BE2C (cell line): ENCODE data around the gene B4GALT2.
A peak's percentile ranks its signal among the peaks of the same experiment; 100 is the strongest.

Experiments
- DNase-seq: peaks from one replicate; pipeline ENCODE4 v3.0.0-alpha.2; 2020
- H3K27me3 ChIP-seq: fragments of 250-450 bp; sonication (Bioruptor Pico); 2 replicates; pipeline ENCODE4 v1.5.1; 2020; ENCODE audit warnings: mild to moderate bottlenecking
- H3K36me3 ChIP-seq: fragments of 250-450 bp; sonication (Bioruptor Pico); 2 replicates; pipeline ENCODE4 v1.5.1; 2020; ENCODE audit warnings: mild to moderate bottlenecking
- H3K4me1 ChIP-seq: fragments of 250-450 bp; sonication (Bioruptor Pico); 2 replicates; pipeline ENCODE4 v1.5.1; 2020
- H3K4me3 ChIP-seq: 2 replicates; pipeline ENCODE4 v1.5.1; 2011; ENCODE audit warnings: low read depth, low read length
- H3K9me3 ChIP-seq: fragments of 250-450 bp; sonication (Bioruptor Pico); 2 replicates; pipeline ENCODE4 v1.5.1; 2020
- TF ChIP-seq, protein P1 (sequence below): IDR thresholded peaks from 2 replicates; pipeline ENCODE4 v1.5.1; 2012; ENCODE audit warnings: mild to moderate bottlenecking, low read depth, low read length

The B4GALT2 gene

DNA sequence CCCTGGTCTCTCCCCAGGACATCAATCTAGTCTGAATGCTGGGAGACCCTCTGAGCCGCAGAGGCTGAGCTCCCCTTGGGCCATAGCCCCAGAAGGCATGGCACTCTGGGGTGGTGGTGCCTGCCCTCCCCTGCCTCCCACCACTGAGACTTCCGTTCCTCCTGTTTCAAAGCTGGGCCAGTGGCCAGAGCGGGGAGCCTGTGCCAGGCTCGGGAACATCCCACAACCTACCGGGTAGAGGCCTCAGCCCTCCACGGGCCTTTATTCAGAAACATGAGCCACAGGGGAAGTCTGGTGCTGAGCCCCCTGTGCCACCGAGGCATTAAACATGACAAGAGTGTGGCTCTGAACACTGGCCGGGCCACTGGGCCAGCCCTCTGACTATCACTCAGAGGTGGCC, 20.4 kb downstream of the B4GALT2 start:
- TF ChIP-seq, protein P1, sequence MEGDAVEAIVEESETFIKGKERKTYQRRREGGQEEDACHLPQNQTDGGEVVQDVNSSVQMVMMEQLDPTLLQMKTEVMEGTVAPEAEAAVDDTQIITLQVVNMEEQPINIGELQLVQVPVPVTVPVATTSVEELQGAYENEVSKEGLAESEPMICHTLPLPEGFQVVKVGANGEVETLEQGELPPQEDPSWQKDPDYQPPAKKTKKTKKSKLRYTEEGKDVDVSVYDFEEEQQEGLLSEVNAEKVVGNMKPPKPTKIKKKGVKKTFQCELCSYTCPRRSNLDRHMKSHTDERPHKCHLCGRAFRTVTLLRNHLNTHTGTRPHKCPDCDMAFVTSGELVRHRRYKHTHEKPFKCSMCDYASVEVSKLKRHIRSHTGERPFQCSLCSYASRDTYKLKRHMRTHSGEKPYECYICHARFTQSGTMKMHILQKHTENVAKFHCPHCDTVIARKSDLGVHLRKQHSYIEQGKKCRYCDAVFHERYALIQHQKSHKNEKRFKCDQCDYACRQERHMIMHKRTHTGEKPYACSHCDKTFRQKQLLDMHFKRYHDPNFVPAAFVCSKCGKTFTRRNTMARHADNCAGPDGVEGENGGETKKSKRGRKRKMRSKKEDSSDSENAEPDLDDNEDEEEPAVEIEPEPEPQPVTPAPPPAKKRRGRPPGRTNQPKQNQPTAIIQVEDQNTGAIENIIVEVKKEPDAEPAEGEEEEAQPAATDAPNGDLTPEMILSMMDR = no peak
- no peaks in the 10 kb centered on the region for H3K36me3 ChIP-seq
- DNase-seq = no peak
- H3K4me3 ChIP-seq = no peak overlapping the region
- no peaks in the 10 kb centered on the region for H3K27me3 ChIP-seq
- no peaks in the 10 kb centered on the region for H3K9me3 ChIP-seq
- H3K4me1 ChIP-seq = peaks cover 19% of the 10 kb centered on the region

DNA sequence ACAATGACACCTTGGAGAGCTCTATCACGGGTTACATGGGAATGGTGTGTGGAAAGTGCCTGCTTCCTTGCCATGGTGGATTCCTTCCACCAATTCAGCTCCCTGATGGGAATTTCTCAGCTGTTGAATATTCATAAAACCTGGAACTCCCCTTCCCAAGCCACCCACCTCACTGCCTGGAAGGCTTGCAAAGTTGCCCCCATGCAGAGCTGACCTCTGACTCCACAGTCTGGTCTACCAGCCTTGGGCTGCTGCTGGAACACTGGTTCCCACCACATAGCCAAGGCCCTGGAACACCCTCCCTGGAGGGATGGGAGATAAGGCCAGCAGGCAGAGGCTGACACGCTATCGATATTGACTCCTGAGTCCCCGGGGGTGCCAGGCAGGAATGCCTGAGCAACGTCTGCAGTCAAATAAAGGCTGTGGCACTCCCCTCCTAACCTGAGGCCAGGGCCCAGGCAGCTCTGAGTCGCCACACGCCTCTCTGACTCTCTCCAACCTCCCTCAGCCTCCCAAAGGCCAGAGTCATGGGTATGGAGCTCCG, 21.2 kb downstream of the B4GALT2 start:
- H3K9me3 ChIP-seq = no peaks in the 10 kb centered on the region
- no peaks in the 10 kb centered on the region for H3K36me3 ChIP-seq
- no peak for DNase-seq
- no peaks in the 10 kb centered on the region for H3K27me3 ChIP-seq
- H3K4me3 ChIP-seq = no peak overlapping the region
- TF ChIP-seq, protein P1 = no peak
- peaks cover 16% of the 10 kb centered on the region for H3K4me1 ChIP-seq

DNA sequence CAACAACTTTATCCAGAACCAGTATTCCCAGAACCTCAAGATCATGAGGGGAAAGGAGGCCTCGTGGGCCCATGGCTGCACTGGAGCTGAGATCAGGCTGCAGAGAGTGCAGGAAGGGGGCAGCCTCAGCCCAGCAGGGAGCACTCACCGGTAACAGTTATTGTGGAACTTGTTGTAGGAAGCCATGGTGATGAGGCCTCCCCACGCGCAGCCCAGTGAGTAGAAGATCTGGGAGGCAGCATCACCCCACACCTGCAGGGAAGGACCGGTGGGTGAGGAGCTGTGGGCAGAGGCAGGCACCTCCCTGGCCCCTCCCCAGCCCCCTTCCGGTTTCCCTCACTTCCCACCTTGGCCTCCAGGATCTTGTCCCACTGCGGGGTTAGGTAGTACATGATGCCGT, 23.2 kb downstream of the B4GALT2 start:
- Histone ChIP-seq H3K9me3 (no peaks in the 10 kb centered on the region), H3K4me1 (peaks cover under 1% of the 10 kb centered on the region; the same call in 1 of the 2 replicates), H3K27me3 (no peaks in the 10 kb centered on the region), H3K4me3 (no peak overlapping the region), H3K36me3 (no peaks in the 10 kb centered on the region)
- DNase-seq = no peak
- TF ChIP-seq, protein P1 = no peak

DNA sequence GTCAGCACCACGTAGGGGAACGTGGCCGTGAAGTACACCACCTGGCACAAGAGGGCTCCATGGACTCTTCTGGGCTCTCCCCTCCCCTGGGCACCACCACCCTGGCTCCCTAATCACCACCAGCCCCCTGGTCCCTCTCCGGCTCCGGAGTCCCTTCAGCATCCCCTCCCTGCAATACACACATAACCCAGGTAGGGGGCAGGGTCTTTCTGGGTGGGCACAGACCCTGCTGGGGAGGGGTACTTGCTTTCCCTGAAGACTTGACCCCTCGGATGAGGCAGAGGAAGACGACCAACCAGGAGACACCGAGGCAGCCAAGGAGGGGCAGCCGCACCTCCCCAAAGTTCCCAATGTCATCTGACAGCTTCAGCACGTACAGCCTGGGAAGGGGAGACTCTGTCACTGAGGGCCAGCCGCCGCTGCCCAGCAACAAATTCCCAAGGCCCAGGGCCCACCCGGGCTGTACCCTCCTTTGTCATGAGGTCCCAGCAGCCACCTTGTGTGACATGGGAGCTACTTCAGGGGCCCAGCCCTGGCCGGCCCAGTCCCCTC, 23.7 kb downstream of the B4GALT2 start:
- TF ChIP-seq, protein P1 = peak; percentile 34
- H3K27me3 ChIP-seq = no peaks in the 10 kb centered on the region
- H3K4me1 ChIP-seq = no peaks in the 10 kb centered on the region
- no peak for DNase-seq
- no peak overlapping the region for H3K4me3 ChIP-seq
- H3K9me3 ChIP-seq = no peaks in the 10 kb centered on the region
- no peaks in the 10 kb centered on the region for H3K36me3 ChIP-seq

DNA sequence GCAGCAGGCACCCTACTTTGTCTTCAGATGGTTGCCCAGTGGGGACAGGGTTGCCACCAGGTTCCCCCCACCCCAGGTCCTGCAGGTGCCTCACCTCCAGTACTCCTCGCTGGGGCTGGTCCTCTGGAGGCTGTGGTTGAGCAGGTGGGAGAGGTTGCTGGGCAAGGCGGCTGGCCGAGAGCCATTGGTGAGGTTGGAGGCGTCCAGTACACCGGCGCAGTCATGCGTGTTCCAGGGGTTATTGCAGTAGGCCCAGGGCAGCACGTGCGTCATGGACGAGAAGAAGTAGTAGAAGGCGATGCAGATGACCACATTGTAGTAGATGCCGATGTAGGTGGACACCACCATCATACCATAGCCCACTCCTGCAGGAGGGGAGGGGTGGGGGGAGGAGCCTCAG, 29.2 kb downstream of the B4GALT2 start:
- H3K9me3 ChIP-seq = no peaks in the 10 kb centered on the region
- no peaks in the 10 kb centered on the region for H3K27me3 ChIP-seq
- H3K4me1 ChIP-seq = no peaks in the 10 kb centered on the region
- TF ChIP-seq, protein P1 = no peak
- no peaks in the 10 kb centered on the region for H3K36me3 ChIP-seq
- no peak for DNase-seq
- H3K4me3 ChIP-seq = no peak overlapping the region

DNA sequence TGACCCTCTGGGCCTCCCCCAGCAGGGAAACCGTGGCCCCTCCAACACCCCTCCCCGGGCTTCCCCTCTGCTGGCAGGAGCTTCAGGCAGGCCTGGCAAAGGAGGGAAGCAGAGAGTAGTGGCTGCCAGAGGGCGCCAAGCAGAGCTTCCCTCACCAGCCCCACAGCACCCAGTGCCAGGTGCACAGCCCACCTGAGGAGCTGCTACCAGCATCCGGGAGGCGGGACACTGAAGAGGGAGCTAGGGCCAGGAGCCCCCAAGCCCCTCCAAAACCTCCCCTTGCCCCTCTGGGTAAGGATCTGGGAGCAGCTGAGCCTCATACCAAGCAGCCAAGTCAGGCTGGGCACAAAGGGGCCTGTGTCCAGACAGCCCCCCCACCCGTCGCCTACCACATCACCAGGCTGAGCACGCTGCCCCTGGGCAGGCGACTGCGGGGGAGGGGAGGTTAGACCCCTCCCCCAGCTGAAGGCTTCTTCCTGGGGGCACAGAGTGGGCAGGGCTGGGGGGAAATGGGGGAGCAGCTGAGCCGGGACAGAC, 32.0 kb downstream of the B4GALT2 start:
- H3K27me3 ChIP-seq = no peaks in the 10 kb centered on the region
- H3K4me1 ChIP-seq = no peaks in the 10 kb centered on the region
- H3K36me3 ChIP-seq = no peaks in the 10 kb centered on the region
- no peak overlapping the region for H3K4me3 ChIP-seq
- no peak for DNase-seq
- TF ChIP-seq, protein P1 = no peak
- H3K9me3 ChIP-seq = no peaks in the 10 kb centered on the region
